Measurements from ENCODE around the gene TOR1AIP2. TPM values are rescaled to one million over a fixed set of nuclear protein-coding genes. Genes with fewer than 3 reads are reported as not detected.
A peak's percentile ranks its signal among the peaks of the same experiment; 100 is the strongest.
"Not testable (repeated sequence)": the region's sequence is repeated elsewhere in the genome, so short reads cannot be mapped to it uniquely, and the experiment has no call there.

The TOR1AIP2 gene
- total and polyA plus RNA-seq, 4 experiments from 2014 or later: 7.2 to 52.8 (median 32.0) TPM

DNA sequence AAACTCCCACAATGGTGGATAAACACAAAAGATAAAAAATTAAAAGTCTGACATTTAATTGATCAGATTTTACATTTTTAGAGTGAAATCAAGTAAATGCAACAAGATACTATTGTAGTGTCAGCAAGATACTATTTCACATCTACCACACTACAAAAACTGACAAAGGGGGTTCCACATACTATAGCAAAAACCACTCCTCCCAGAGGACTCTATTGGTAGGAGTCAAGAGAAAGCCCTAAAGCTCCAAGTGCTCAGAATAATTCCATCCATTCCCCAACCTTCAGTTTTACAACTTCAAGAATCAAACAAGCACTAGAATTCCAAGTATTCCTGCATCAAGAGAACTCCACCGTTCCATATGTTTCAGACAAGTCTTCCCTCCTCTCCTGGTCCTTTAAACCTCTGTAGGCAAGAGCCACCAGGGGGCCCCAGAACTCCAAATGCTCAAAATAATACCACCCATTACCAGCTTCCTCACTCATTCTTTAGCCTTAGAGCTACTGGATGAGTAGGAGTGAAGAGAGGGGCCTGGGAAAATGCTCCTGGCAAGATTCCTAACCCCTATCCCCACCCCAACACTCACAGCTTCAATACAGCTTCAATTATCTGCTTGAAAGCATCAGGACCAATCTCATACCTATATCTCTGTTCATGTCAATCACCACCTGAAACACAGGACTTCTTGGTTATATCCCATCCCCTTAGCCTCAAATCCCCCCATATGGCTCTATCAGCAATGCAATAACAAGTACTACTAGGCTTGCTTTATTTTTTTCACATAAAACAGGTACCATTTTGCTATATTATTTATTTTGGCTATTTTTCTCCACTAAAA is 9.9 kb downstream of the TOR1AIP2 start:
- no peaks in the 10 kb centered on the region for H3K9me3 ChIP-seq (ENCODE audit: control insufficient read depth in 1 of 2, low read length in 2 of 2)
- no peak overlapping the region for H3K27ac ChIP-seq (ENCODE audit: low read depth, low read length)
- DNase-seq: peak; percentile 42 to 54 (median 53)
- peaks cover 17% of the 10 kb centered on the region for H3K4me1 ChIP-seq (ENCODE audit: insufficient read depth, low read length)
- Mint-ChIP-seq H3K4me3 (no peak overlapping the region), H3K9me3 (no peaks in the 10 kb centered on the region), H3K4me1 (peaks cover 13 to 22% (median 19%) of the 10 kb centered on the region in 4 donors), H3K27ac (peak overlapping the region in 4 of 7 donors; percentile 10 to 33 (median 14)), H3K36me3 (peaks cover 24 to 54% of the 10 kb centered on the region in 2 donors), H3K27me3 (no peaks in the 10 kb centered on the region)
- CTCF ChIA-PET (ENCODE audit: partially characterized antibody): interaction anchor here (0.6 to 6.2 kb wide), 32 partner anchors 9 to 614 kb away, joined by 3 to 98 read pairs (median 4); partner anchors contain the start of genes CEP350, QSOX1, TOR1AIP1 and TOR1AIP2
- POLR2A ChIA-PET (ENCODE audit: partially characterized antibody): interaction anchor here (1.1 to 2.5 kb wide), 3 partner anchors 9 to 87 kb away, joined by 3 to 16 read pairs (median 6); partner anchors contain the start of genes CEP350, TOR1AIP1 and TOR1AIP2
- no peak overlapping the region for H3K4me3 ChIP-seq (ENCODE audit: low read length in 2 of 2)
- H3K27me3 ChIP-seq (ENCODE audit: insufficient read depth, low read length): no peaks in the 10 kb centered on the region
- H3K36me3 ChIP-seq (ENCODE audit: insufficient read depth, low read length): peaks cover 19% of the 10 kb centered on the region
- intact Hi-C loops (cut with micrococcal nuclease): loop anchor here (1.0 kb wide), 2 partner anchors 162 to 311 kb away; no protein-coding TSS in a partner anchor

DNA sequence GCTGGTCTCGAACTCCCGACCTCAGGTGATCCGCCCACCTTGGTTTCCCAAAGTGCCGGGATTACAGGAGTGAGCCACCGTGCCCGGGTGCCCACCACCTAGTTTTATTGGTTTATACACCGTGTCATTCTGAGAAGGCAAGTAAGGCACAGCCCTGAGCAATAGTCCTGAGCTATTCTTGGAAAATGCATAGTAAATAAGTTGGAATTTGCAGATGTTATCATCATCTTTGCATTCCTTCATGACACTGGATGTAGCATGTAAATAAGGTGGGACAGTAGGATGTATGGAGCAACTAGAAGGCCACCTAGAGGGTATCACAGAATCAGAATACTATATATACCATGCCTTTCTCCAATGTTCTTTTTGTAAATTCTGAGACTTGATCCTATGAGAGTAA is 11.0 kb downstream of the TOR1AIP2 start:
- H3K4me1 Mint-ChIP-seq: peaks cover 8 to 14% (median 11%) of the 10 kb centered on the region in 4 donors
- peaks cover 9% of the 10 kb centered on the region for H3K4me1 ChIP-seq (ENCODE audit: insufficient read depth, low read length)
- no peaks in the 10 kb centered on the region for H3K9me3 Mint-ChIP-seq
- no peak overlapping the region for H3K27ac ChIP-seq (ENCODE audit: low read depth, low read length)
- H3K27me3 ChIP-seq (ENCODE audit: insufficient read depth, low read length): no peaks in the 10 kb centered on the region
- H3K27ac Mint-ChIP-seq: no peak overlapping the region
- peaks cover 19% of the 10 kb centered on the region for H3K36me3 ChIP-seq (ENCODE audit: insufficient read depth, low read length)
- DNase-seq: no peak
- CTCF ChIA-PET (ENCODE audit: partially characterized antibody): interaction anchor here (0.8 to 6.2 kb wide), 18 partner anchors 10 to 312 kb away, joined by 3 to 98 read pairs (median 6); partner anchors contain the start of genes CEP350, QSOX1 and TOR1AIP2
- no peaks in the 10 kb centered on the region for H3K27me3 Mint-ChIP-seq
- H3K4me3 ChIP-seq (ENCODE audit: low read length in 2 of 2): no peak overlapping the region
- POLR2A ChIA-PET (ENCODE audit: partially characterized antibody): interaction anchor here (1.1 to 1.6 kb wide), 2 partner anchors 10 to 88 kb away, joined by 3 to 6 read pairs; partner anchors contain the start of genes CEP350 and TOR1AIP2
- intact Hi-C loops (cut with micrococcal nuclease): loop anchor here (1.0 kb wide), 2 partner anchors 163 to 312 kb away; no protein-coding TSS in a partner anchor
- H3K9me3 ChIP-seq (ENCODE audit: control insufficient read depth in 1 of 2, low read length in 2 of 2): no peaks in the 10 kb centered on the region
- peaks cover 28 to 55% of the 10 kb centered on the region in 2 donors for H3K36me3 Mint-ChIP-seq
- no peak overlapping the region for H3K4me3 Mint-ChIP-seq

GRCh38 chr1:179865377-179865776 is 12.2 kb downstream of the TOR1AIP2 start:
- peaks cover 19% of the 10 kb centered on the region for H3K36me3 ChIP-seq (ENCODE audit: insufficient read depth, low read length)
- no peak overlapping the region for H3K27ac ChIP-seq (ENCODE audit: low read depth, low read length)
- H3K4me3 ChIP-seq (ENCODE audit: low read length in 2 of 2): no peak overlapping the region
- Mint-ChIP-seq H3K27me3 (no peaks in the 10 kb centered on the region), H3K4me1 (peaks cover 5 to 11% (median 9%) of the 10 kb centered on the region in 4 donors), H3K4me3 (no peak overlapping the region), H3K9me3 (no peaks in the 10 kb centered on the region), H3K27ac (no peak overlapping the region), H3K36me3 (peaks cover 30 to 51% of the 10 kb centered on the region in 2 donors)
- CTCF ChIA-PET (ENCODE audit: partially characterized antibody): interaction anchor here (0.7 to 6.2 kb wide), 8 partner anchors 11 to 313 kb away, joined by 3 to 98 read pairs (median 8); partner anchors contain the start of gene TOR1AIP2
- H3K4me1 ChIP-seq (ENCODE audit: insufficient read depth, low read length): peaks cover 5% of the 10 kb centered on the region
- intact Hi-C loops (cut with micrococcal nuclease): no loop called here
- H3K27me3 ChIP-seq (ENCODE audit: insufficient read depth, low read length): no peaks in the 10 kb centered on the region
- no peaks in the 10 kb centered on the region for H3K9me3 ChIP-seq (ENCODE audit: control insufficient read depth in 1 of 2, low read length in 2 of 2)
- POLR2A ChIA-PET (ENCODE audit: partially characterized antibody): interaction anchor here (1.4 kb wide), 1 partner anchor 16 kb away, joined by 3 read pairs; no protein-coding TSS in a partner anchor
- DNase-seq: no peak

DNA sequence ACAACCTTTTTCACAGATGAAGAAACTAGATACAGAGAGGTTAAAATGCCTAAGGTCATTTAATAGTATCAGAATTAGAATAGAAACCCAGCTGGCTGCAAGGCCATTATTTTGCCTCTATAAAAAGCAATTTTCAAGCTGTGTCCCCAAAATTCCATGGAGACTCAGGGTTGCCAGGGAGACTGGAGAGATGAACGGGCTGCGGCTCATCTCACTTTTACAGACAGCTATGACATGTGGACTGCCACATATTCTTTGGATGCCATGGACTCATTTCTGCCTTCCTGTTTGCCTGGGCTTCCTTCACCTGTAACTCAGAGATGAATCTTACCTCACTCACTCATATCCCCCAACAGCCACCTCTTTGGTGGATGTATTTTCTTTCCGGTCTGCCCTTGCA is 17.0 kb downstream of the TOR1AIP2 start:
- H3K27ac ChIP-seq (ENCODE audit: low read depth, low read length): no peak overlapping the region
- no peaks in the 10 kb centered on the region for H3K9me3 ChIP-seq (ENCODE audit: control insufficient read depth in 1 of 2, low read length in 2 of 2)
- Mint-ChIP-seq H3K4me1 (peaks cover 0 to 7% (median 3%) of the 10 kb centered on the region in 4 donors), H3K36me3 (peaks cover 44 to 51% of the 10 kb centered on the region in 2 donors), H3K4me3 (no peak overlapping the region), H3K27me3 (no peaks in the 10 kb centered on the region), H3K9me3 (no peaks in the 10 kb centered on the region), H3K27ac (peak overlapping the region in 1 of 7 donors; percentile 67)
- no peaks in the 10 kb centered on the region for H3K27me3 ChIP-seq (ENCODE audit: insufficient read depth, low read length)
- H3K4me3 ChIP-seq (ENCODE audit: low read length in 2 of 2): no peak overlapping the region
- H3K4me1 ChIP-seq (ENCODE audit: insufficient read depth, low read length): no peaks in the 10 kb centered on the region
- ChIA-PET CTCF (ENCODE audit: partially characterized antibody) (interaction anchor here (1.2 to 4.0 kb wide), 2 partner anchors 46 to 50 kb away, joined by 5 to 9 read pairs; no protein-coding TSS in a partner anchor), POLR2A (ENCODE audit: partially characterized antibody) (no interaction called here)
- peaks cover 14% of the 10 kb centered on the region for H3K36me3 ChIP-seq (ENCODE audit: insufficient read depth, low read length)
- intact Hi-C loops (cut with micrococcal nuclease): no loop called here
- DNase-seq: no peak

DNA sequence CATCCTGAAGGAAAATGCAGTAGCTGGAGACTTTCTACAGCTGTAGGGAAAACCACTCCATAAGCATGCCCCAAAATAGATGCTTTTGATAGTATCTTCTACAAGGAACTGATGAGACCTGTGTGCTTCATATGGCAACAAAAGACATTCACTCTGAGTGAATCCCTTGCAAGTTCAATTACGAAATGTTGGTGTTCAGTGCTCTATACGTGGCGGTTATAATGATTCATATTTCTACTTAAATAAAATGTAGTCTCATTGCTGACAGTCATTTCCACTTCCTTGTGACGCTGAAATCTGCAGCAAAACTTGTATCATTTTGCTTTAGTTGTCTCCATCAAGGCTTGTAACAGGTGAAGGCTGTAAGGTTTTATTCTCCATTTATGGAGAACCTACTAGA is 20.6 kb downstream of the TOR1AIP2 start:
- CTCF ChIA-PET (ENCODE audit: partially characterized antibody): no interaction called here
- Mint-ChIP-seq H3K36me3 (peaks cover 32 to 43% of the 10 kb centered on the region in 2 donors), H3K9me3 (no peaks in the 10 kb centered on the region), H3K4me3 (no peak overlapping the region), H3K27me3 (no peaks in the 10 kb centered on the region), H3K27ac (no peak overlapping the region), H3K4me1 (peaks cover 0 to 9% (median 5%) of the 10 kb centered on the region in 4 donors)
- no peak for DNase-seq
- Histone ChIP-seq H3K36me3 (ENCODE audit: insufficient read depth, low read length) (no peaks in the 10 kb centered on the region), H3K27me3 (ENCODE audit: insufficient read depth, low read length) (no peaks in the 10 kb centered on the region), H3K9me3 (ENCODE audit: control insufficient read depth in 1 of 2, low read length in 2 of 2) (no peaks in the 10 kb centered on the region), H3K27ac (ENCODE audit: low read depth, low read length) (no peak overlapping the region), H3K4me3 (ENCODE audit: low read length in 2 of 2) (no peak overlapping the region), H3K4me1 (ENCODE audit: insufficient read depth, low read length) (no peaks in the 10 kb centered on the region)
- intact Hi-C loops (cut with micrococcal nuclease): no loop called here
- POLR2A ChIA-PET (ENCODE audit: partially characterized antibody): no interaction called here

DNA sequence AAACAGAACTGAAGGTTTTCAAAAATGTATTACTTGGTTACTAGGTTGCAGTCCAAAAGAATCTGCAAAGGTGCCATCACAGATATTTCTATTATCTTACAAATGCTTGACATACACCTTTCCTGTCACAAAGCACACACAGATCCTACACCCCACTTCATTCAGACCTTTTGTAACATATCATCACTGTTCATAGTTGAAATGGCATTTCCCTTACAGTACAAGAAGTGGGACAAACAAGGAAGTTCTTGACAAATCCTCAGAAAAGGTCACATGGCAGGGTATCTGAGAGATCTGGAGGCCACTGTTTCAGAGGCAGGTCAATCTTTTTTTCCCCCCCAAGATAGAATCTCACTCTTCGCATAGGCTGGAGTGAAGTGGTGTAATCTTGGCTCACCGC is 21.3 kb downstream of the TOR1AIP2 start:
- POLR2A ChIA-PET (ENCODE audit: partially characterized antibody): no interaction called here
- peak overlapping the region in 1 of 7 donors; percentile 25 for H3K27ac Mint-ChIP-seq

DNA sequence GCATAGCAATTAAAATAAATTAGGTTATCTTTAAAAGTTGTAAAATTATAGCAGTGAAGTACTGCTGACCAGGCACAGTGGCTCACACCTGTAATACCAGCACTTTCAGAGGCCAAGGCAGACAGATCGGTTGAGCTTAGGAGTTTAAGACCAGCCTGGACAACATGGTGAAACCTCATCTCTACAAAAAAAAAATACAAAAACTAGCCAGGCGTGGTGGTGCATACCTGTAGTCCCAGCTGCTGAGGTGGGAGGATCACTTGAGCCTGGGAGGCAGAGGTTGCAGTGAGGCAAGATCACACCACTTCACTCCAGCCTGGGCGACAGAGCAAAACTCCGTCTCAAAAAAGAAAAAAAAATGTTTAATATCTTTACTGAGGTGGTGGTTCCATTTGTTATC is 21.8 kb downstream of the TOR1AIP2 start:
- H3K9me3 ChIP-seq (ENCODE audit: control insufficient read depth in 1 of 2, low read length in 2 of 2); POLR2A ChIA-PET (ENCODE audit: partially characterized antibody); CTCF ChIA-PET (ENCODE audit: partially characterized antibody); H3K9me3 Mint-ChIP-seq; H3K4me3 Mint-ChIP-seq; DNase-seq; H3K27ac ChIP-seq (ENCODE audit: low read depth, low read length); H3K27ac Mint-ChIP-seq; H3K27me3 ChIP-seq (ENCODE audit: insufficient read depth, low read length); H3K4me1 Mint-ChIP-seq; H3K4me1 ChIP-seq (ENCODE audit: insufficient read depth, low read length); intact Hi-C loops (cut with micrococcal nuclease); H3K36me3 ChIP-seq (ENCODE audit: insufficient read depth, low read length); H3K27me3 Mint-ChIP-seq; H3K4me3 ChIP-seq (ENCODE audit: low read length in 2 of 2): not testable (repeated sequence)
- H3K36me3 Mint-ChIP-seq: peaks cover 35 to 50% of the 10 kb centered on the region in 2 donors

More for the DNA sequence above, 21.3 kb downstream of the TOR1AIP2 start:
- H3K36me3 Mint-ChIP-seq: peaks cover 32 to 47% of the 10 kb centered on the region in 2 donors
- no peaks in the 10 kb centered on the region for H3K4me1 ChIP-seq (ENCODE audit: insufficient read depth, low read length)
- no peaks in the 10 kb centered on the region for H3K36me3 ChIP-seq (ENCODE audit: insufficient read depth, low read length)
- H3K4me3 ChIP-seq (ENCODE audit: low read length in 2 of 2): no peak overlapping the region
- no peak overlapping the region for H3K27ac ChIP-seq (ENCODE audit: low read depth, low read length)
- no peaks in the 10 kb centered on the region for H3K27me3 Mint-ChIP-seq
- H3K9me3 Mint-ChIP-seq: no peaks in the 10 kb centered on the region
- no peaks in the 10 kb centered on the region for H3K9me3 ChIP-seq (ENCODE audit: control insufficient read depth in 1 of 2, low read length in 2 of 2)
- no peaks in the 10 kb centered on the region for H3K27me3 ChIP-seq (ENCODE audit: insufficient read depth, low read length)
- H3K4me3 Mint-ChIP-seq: no peak overlapping the region
- intact Hi-C loops (cut with micrococcal nuclease): no loop called here
- H3K4me1 Mint-ChIP-seq: peaks cover 0 to 9% (median 5%) of the 10 kb centered on the region in 4 donors
- CTCF ChIA-PET (ENCODE audit: partially characterized antibody): no interaction called here
- no peak for DNase-seq

Data from CD4-positive, alpha-beta memory T cell (primary cell).